Upper lobe of left lung (tissue), 4 donors: Measurements from ENCODE around the gene GBE1.

Experiments
- POLR2A ChIP-seq, 4 donors: fragments of 450-650 bp; IDR thresholded peaks; one replicate each; pipeline ENCODE4 v1.5.1; 2016 to 2017; ENCODE audit warnings: antibody characterized with exemption in 4 of 4, mild to moderate bottlenecking in 2 of 4
- POLR2AphosphoS5 ChIP-seq, 2 donors: sonication (generic); formaldehyde crosslinking; IDR thresholded peaks; one replicate each; pipeline ENCODE4 v1.5.1; 2017; ENCODE audit warnings: antibody characterized with exemption in 2 of 2
- TF ChIP-seq, protein P1 (sequence below), 6 experiments: fragments of 450-650 bp in 4 of 6; fragments of 200-600 bp in 2 of 6; sonication (generic) in 2 of 6; IDR thresholded peaks; one replicate each; pipeline ENCODE4 v1.5.1; 2016 to 2019; ENCODE audit warnings: antibody characterized with exemption in 6 of 6

DNA sequence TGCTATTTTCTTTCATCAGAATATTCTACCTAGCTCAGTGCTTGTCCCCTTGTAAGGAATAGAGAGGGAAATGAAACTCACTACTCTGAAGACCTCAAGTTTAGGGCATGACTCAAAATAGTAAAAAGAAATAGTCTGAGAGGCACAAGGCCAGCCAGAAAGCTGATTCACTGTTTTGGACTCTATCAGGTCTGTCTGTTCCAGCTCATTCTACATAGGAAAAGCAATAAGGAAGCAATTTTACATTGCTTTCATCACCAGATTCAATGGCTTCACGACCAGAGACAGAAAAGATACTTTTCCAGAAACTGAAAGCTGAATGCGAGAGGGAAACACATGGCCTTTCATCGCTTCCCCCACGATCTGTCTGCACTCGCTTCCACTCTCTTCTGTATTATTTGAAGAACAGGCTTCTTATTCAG is 276.0 kb downstream of the GBE1 start:
- TF ChIP-seq, protein P1, sequence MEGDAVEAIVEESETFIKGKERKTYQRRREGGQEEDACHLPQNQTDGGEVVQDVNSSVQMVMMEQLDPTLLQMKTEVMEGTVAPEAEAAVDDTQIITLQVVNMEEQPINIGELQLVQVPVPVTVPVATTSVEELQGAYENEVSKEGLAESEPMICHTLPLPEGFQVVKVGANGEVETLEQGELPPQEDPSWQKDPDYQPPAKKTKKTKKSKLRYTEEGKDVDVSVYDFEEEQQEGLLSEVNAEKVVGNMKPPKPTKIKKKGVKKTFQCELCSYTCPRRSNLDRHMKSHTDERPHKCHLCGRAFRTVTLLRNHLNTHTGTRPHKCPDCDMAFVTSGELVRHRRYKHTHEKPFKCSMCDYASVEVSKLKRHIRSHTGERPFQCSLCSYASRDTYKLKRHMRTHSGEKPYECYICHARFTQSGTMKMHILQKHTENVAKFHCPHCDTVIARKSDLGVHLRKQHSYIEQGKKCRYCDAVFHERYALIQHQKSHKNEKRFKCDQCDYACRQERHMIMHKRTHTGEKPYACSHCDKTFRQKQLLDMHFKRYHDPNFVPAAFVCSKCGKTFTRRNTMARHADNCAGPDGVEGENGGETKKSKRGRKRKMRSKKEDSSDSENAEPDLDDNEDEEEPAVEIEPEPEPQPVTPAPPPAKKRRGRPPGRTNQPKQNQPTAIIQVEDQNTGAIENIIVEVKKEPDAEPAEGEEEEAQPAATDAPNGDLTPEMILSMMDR (IDR thresholded peaks at IDR 0.05) = no peak
- TF ChIP-seq POLR2A (IDR thresholded peaks at IDR 0.05) (no peak), POLR2AphosphoS5 (IDR thresholded peaks at IDR 0.05) (no peak)
